DOHH2 (cell line): ENCODE results near the gene NUCB1.

ENCODE experiments used
- CTCF ChIP-seq: fragments of 200-600 bp; sonication (generic); IDR thresholded peaks from one replicate; pipeline ENCODE4 v1.5.1; 2014; ENCODE audit warnings: antibody characterized with exemption, mild to moderate bottlenecking, low read depth, low read length; ENCODE audit not compliant: poor library complexity, severe bottlenecking
- EZH2phosphoT487 ChIP-seq: fragments of 200-600 bp; sonication (generic); IDR thresholded peaks from 2 replicates; pipeline ENCODE4 v1.6.1; 2017; ENCODE audit warnings: borderline replicate concordance, mild to moderate bottlenecking, antibody characterized with exemption, low read length, moderate library complexity, mixed read lengths

- TF ChIP-seq CTCF: no peak
- TF ChIP-seq EZH2phosphoT487: no peak
These were observed 15.6 kb downstream of the NUCB1 start for GRCh38 chr19:48915757-48916156.
